ENCODE data around the gene GAS2L3.
"Not testable (repeated sequence)": the region's sequence is repeated elsewhere in the genome, so short reads cannot be mapped to it uniquely, and the experiment has no call there.

The GAS2L3 gene

DNA sequence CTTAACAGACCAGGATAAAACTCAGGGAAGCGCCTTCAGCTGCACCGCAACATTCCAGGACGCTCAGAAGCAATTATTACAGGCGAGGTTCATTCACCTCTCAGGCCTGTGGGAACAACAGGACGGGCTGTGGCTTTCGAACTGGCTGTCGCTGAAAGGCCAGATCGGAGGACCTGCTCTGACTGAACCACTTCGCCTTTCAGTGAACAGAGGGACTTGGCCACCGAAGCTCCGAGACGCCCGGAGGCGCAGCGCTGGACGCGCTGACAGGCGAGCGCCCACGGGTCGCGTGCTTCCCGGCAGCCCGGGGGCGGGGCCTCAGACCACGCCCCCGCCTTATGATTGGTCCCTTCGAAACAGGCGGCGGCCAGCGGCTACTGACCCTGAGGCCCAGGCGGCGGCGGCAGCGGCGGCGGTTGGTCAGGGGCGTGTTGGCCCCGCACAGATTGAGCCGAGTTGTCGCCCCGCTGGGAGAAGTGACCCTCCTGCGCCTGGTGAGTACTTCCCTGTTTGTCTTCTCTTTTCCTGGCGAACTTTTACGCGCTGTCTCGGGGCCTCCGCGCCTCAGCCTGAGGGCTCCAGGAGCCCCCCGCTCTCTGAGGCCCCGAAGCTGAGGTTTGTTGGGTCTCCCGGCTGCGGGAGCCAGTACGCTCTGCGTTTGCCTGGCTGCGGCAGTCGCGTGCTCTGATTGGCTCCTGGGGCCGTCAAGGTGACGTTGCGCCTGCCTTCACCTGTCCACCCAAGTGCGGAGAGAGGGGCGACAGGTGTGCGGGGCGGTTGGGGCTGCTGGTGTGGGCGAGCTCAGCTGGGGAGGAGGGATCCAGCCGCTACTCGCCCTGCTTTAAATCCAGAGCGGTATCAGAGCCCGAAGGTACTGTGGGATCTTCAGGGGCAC is at the start of gene GAS2L3:
GAS2L3 (plus strand) TSS at position 393 of the 895 bp plus-strand sequence. CDS start 21,221 bp downstream, outside the sequence.
- peak; percentile 73 to 77 for DNase-seq

DNA sequence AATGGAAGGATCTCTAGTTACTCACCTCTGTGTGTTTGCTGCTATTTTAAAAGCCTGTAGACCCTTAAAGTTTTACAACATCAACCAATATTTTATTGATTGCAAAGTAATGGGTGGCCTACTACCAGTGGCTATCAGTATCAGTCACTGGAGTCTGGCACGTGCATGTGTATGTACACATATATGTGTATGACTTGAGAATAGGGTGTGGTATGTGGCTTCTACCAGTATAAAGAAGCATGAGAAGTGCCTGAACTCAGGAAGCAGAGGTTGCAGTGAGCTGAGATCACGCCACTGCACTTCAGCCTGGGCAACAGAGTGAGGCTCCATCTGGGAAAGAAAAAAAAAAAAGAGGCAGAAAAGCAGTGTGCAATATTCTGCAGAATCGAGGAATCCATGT is 45.5 kb upstream of the GAS2L3 start:
- DNase-seq, result no peak

DNA sequence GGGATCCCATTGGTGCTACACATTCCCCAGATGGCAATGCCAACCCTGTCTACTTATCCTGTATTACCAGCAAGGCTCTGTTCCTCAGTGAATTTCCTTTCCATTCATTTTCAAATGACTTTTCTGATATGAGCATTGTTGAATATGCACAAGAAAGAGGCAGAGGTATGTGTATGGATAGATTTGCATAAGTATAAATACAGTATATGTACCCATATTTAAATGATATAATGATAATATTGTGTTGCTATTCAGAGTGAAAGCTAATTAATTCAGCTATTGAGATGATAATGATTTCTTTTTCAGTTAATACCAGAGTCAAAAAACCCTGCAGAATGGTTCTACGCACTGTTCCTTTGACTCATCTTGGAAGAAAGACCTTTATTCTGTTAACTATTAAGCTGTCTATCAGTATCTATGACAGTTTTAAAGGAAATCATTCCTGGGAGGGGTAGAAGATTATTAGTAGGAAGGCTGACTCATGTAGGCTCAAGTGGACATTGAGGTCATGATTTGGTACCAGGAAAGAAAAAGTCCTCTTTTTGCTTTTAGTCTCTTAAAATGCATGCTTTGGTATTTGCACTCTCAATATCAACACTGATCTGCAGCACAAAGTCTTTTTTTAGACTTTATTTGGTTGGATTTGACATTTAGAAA is 44.9 kb upstream of the GAS2L3 start:
- no peak for DNase-seq

DNA sequence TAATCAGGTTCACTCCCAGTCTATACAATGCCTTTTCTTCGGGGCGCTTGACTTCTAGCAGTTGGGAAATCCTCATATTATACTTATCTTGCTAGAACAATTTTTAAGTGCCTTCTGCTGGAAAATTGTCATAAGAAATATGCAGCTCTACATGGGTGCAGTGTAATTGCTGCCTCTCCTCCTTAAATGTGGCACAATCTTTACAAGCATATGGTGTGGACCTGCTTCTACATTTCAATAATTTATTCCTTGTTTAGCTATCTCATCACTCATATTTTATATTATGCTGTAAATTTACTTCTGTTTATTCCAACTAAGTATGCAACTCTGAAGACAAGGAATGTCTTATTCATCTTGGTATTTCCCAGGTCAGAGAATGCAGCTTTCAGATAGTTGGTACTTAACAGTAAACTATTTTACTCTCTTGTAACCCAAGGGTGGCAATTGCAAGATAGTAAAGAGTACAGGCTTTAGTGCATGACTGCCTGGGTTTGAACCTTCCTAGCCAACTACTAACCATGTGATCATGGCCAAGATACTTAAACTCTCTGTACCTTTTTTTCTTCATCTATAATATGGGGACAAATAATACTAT is 43.6 kb upstream of the GAS2L3 start:
- no peak for DNase-seq

GRCh38 chr12:100533376-100533775 is 40.1 kb upstream of the GAS2L3 start:
- no peak for DNase-seq

- no peak for DNase-seq
Observed at GRCh38 chr12:100534625-100535227, 38.8 kb upstream of the GAS2L3 start.

DNA sequence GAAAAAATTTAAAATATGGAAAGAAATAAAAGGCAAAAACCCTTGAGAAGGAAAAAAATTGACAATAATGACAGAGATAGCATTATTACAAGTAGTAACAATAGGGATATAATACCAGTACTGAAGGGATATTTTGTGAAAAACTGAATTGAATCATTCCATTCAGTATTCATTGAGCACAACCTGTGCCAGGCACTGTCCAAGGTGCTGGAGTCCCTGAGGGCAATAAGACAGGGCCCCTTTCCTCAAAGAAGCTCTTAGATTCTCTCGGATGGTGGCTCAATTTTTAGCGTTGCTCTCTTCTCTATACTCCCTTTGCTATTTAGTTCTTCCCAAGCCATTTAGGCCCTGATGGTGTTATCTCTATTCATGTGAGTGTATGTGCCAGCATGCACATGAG is 34.3 kb upstream of the GAS2L3 start:
- no peak for DNase-seq

DNA sequence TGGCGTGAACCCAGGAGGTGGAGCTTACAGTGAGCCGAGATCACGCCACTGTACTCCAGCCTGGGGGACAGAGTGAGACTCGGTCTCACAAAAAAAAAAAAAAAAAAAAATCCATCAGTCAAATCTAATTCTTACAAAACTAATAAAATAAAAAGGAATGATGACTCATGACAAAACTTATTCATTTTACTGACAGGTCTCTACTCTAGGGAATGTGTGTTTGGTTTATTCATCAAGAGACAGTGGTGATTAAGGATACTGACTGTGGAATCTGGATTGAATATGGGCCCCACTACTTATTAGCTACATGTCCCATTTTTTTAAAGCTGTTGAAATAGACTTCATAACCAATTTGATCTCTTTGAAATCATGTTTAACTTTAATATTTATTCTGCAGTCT is 29.3 kb upstream of the GAS2L3 start:
- no peak for DNase-seq

- DNase-seq, result no peak
Observed at GRCh38 chr12:100545092-100545491, 28.4 kb upstream of the GAS2L3 start.

DNA sequence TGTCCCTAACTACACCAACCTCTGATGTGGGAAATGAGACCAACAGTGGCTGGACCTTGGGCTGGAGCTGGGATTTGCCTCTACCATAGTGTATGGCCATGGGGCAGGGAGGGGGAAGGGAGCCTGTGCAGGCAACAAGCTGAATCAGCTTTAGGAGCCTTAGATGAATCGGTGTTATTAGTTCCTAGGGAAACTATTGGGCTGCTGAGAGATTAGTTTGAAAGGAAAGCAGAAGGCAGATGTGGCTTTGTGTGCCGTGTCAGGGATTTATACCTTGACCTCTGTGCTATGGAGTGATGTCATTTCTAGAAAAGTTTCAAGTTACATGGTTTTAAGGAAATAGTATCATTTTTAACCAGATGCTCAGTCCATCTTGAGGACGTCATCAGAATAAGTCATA is 19.5 kb upstream of the GAS2L3 start:
- DNase-seq, result peak in 1 of 2 donors; percentile 4

DNA sequence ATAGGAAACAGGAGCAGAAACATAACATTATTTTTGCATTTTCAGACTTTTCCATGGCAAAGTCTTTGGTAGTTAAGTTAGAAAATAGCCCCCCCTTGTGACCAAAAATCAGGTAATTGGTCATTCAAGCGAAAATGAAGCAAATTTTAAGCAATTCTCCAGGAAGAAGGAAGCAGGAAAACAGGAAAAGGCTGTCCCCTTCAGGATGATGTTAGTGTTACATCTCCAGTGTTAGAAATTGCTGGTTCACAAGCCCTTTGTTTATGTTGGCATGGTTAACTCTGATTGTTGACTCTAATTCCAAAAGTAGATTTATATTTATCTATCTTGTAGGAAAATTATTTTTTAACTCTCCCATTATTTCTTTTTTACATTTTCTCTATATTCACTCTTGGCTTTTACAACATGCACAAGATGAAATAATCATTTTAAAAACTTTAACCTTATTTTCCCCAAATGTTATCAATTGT is 18.8 kb upstream of the GAS2L3 start:
- peak in 1 of 2 donors; percentile 77 for DNase-seq

DNA sequence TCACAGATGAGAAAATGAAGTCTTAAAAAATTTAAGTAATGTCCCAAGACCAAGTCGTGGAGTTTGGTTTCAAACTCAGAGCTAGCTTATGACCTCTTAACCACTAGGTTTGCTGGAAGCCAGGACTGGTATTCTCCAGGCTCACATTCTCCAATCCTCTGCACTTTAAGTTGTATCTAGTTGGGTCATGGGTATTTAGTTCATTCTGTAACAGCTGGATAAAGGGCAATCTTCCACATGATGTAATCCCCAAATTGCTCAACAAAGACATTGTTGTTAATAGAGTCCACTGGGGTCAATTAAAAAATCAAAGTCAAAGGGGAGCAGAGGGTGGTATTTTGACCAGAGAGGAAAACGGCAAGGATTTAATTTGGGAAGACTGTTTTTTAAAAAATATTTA is 17.8 kb upstream of the GAS2L3 start:
- no peak for DNase-seq

DNA sequence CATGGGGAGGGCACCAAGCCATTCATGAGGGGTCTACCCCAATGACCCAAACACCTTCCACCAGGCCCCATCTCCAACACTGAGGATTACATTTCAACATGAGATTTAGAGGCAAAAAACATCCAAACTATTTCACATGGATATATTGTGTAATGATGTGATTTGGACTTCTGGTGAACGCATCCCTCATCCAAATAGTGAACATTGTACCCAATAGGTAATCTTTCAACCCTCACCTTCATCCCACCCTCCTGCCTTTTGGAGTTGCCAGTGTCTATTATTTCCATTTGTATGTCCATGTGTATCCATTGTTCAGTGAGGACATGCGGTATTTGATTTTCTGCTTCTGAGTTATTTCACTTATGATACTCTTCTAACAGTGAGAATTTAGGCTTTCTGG is 16.1 kb upstream of the GAS2L3 start:
- no peak for DNase-seq

DNA sequence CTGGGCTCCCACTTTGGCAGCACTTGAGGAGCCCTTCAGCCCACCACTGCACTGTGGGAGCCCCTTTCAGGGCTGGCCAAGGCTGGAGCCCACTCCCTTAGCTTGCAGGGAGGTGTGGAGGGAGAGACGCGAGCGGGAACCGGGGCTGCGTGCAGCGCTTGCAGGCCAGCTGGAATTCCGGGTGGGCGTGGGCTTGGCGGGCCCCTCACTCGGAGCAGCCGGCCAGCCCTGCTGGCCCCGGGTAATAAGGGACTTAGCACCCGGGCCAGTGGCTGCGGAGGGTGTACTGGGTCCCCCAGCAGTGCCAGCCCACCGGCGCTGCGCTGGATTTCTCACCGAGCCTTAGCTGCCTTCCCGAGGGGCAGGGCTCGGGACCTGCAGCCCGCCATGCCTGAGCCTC is 14.2 kb upstream of the GAS2L3 start:
- not testable (repeated sequence) for DNase-seq

DNA sequence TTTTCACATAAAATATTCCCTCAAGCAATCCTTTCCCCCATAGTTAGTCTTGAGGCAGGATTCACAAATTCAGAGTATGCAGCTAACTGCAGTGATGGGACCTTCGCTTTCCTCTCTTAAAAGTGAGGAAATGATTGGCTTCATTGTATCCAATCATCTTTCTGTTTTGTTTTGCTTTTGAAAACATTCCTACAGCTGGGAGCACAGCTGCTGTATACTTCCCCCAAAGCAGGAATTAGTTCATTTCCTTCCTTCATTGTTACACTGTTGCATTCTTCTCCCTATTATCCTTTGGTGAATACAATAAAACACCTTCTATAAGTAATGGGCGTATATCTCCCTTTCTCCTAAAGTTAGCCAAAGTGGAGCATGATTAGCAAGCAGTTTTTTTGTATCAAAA is 9.4 kb upstream of the GAS2L3 start:
- no peak for DNase-seq

DNA sequence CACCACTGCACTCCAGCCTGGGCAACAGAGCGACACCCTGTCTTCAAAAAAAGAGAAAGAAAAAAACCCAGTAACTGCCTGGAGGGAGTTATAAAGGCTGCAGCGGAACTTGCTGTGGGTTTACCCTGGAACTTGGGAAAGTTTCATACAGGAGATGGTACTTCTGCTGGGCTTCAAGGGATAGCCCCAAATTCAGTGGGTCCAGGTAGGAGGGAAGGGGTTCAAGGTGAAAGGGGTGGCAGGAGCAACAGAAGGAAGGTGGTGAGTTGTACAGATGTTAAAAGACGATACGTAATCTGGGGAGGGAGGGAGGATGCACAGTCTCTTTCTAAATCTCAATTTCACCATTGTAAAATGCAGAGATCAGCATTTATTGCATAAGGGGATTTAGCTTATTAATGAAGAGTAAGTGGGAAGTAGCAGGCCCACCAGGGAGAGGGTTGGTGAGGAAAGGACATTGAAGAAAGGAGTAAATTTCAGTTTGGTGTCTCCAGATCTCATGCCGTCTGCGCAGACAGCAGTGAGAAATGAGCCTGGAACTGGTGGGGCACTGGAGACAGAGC is 8.5 kb upstream of the GAS2L3 start:
- DNase-seq, result no peak

DNA sequence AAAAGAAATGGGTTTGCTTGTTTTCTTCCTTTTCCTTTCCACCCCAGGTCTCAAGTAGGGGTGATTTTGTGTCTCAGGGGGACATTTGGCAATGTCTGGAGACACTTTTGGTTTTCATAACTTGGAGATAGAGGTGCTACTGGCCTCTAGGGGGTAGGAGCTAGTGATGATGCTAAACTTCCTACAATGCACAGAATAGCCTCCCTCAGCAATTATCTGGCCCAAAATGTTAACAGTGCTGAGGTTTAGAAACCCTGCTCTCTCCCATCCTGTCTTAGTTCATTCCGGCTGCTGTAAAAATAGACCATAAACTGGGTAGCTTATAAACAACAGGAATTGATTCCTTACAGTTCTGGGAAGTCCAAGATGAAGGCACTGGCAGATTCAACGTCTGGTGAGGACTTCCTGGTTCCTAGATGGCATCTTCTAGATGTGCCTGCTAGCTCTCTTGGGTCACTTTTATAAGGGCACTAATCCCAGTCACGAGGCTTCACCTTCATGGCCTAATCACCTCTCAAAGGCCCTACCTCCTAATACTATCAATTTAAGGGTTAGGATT is 7.4 kb upstream of the GAS2L3 start:
- no peak for DNase-seq

- peak; percentile 30 to 32 for DNase-seq
Observed at GRCh38 chr12:100566887-100567637, 6.4 kb upstream of the GAS2L3 start.

- DNase-seq, result no peak
Observed at GRCh38 chr12:100567945-100568344, 5.5 kb upstream of the GAS2L3 start.

GRCh38 chr12:100572184-100572583 is 1.3 kb upstream of the GAS2L3 start:
- DNase-seq, result no peak

- DNase-seq, result no peak
Observed at GRCh38 chr12:100574187-100575074, 947 bp downstream of the GAS2L3 start.

Measured in hippocampal formation (tissue), 2 donors.